ENCODE measurements around the gene ANO1.

The ANO1 gene

GRCh38 chr11:70107191-70107590 lies 29.1 kb downstream of the ANO1 start:
- no peak for TF ChIP-seq ZNF565 (CRISPR knock-in tag; conservative IDR thresholded peaks at IDR 0.05; ENCODE audit: low read depth)
- no peak for TF ChIP-seq SNAI2 (CRISPR knock-in tag; IDR thresholded peaks at IDR 0.05)
- no peak for TF ChIP-seq ZFP3 (CRISPR knock-in tag; IDR thresholded peaks at IDR 0.05)
- no peak for TF ChIP-seq PATZ1 (CRISPR knock-in tag; IDR thresholded peaks at IDR 0.05; ENCODE audit: borderline replicate concordance)
- no peak for TF ChIP-seq TOX (CRISPR knock-in tag; IDR thresholded peaks at IDR 0.05; ENCODE audit: borderline replicate concordance)
- TF ChIP-seq TCF4 (CRISPR knock-in tag; IDR thresholded peaks at IDR 0.05; ENCODE audit: borderline replicate concordance): no peak
- TF ChIP-seq TSHZ2 (CRISPR knock-in tag; IDR thresholded peaks at IDR 0.05): no peak
- TF ChIP-seq RARB (CRISPR knock-in tag; IDR thresholded peaks at IDR 0.05): no peak
- no peak for TF ChIP-seq POU6F1 (CRISPR knock-in tag; IDR thresholded peaks at IDR 0.05; ENCODE audit: borderline replicate concordance, low read depth)
- TF ChIP-seq BACH2 (CRISPR knock-in tag; IDR thresholded peaks at IDR 0.05; ENCODE audit: borderline replicate concordance): no peak
- TF ChIP-seq PPARA (CRISPR knock-in tag; IDR thresholded peaks at IDR 0.05; ENCODE audit: borderline replicate concordance): no peak
- no peak for TF ChIP-seq ISL1 (CRISPR knock-in tag; IDR thresholded peaks at IDR 0.05)
- TF ChIP-seq ZFP30 (CRISPR knock-in tag; IDR thresholded peaks at IDR 0.05): no peak
- no peak for TF ChIP-seq CSDC2 (CRISPR knock-in tag; IDR thresholded peaks at IDR 0.05)
- no peak for TF ChIP-seq ARNTL (CRISPR knock-in tag; IDR thresholded peaks at IDR 0.05; ENCODE audit: borderline replicate concordance, low read depth)
- ATAC-seq: no peak

GRCh38 chr11:70107756-70108155 lies 29.6 kb downstream of the ANO1 start:
- TF ChIP-seq CREB5 (CRISPR knock-in tag; IDR thresholded peaks at IDR 0.05; ENCODE audit: low read depth) (no peak), SNAI2 (CRISPR knock-in tag; IDR thresholded peaks at IDR 0.05) (no peak), TSHZ2 (CRISPR knock-in tag; IDR thresholded peaks at IDR 0.05) (no peak), ZNF8 (CRISPR knock-in tag; IDR thresholded peaks at IDR 0.05) (no peak), ARNTL (CRISPR knock-in tag; IDR thresholded peaks at IDR 0.05; ENCODE audit: borderline replicate concordance, low read depth) (no peak), PATZ1 (CRISPR knock-in tag; IDR thresholded peaks at IDR 0.05; ENCODE audit: borderline replicate concordance) (no peak), ISL1 (CRISPR knock-in tag; IDR thresholded peaks at IDR 0.05) (no peak), CSRNP3 (CRISPR knock-in tag; IDR thresholded peaks at IDR 0.05) (no peak), OSR1 (CRISPR knock-in tag; IDR thresholded peaks at IDR 0.05) (no peak), ZC3H10 (CRISPR knock-in tag; IDR thresholded peaks at IDR 0.05) (no peak)
- no peak for ATAC-seq

All from SK-N-SH treated with all-trans-retinoic acid at 6 μM for 48 hours (cell line).